GM18873 (cell line): ENCODE data around the gene PLIN5.
"Not testable (repeated sequence)": the region's sequence is repeated elsewhere in the genome, so short reads cannot be mapped to it uniquely, and the experiment has no call there.

Experiments
- ATAC-seq: cut with Tn5 transposase; IDR thresholded peaks from one replicate; pipeline ENCODE4 v1.9.1; 2021; ENCODE audit warnings: mild to moderate bottlenecking, moderate library complexity, moderate number of reproducible peaks; ENCODE audit not compliant: unreplicated experiment, low FRiP score

Gene PLIN5

DNA sequence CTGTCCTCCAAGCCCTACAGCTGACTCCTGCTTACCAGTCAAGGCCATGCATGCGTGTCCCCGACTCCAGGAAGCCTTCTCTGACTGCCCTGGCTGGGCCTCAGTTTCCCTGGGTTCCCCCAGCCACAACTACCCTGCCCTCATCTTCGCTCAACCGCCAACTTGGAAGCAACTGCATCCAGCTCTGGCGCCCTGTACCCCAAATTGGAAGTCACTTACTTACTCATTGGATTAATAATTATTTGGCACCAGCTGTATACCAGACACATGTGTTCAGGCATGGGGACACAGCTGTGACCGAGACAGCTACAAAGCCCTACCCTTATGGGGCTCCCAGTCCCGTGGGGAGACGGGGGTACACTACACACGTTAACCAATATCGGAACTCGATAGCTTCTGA, 35.4 kb upstream of the PLIN5 start:
- ATAC-seq = no peak

DNA sequence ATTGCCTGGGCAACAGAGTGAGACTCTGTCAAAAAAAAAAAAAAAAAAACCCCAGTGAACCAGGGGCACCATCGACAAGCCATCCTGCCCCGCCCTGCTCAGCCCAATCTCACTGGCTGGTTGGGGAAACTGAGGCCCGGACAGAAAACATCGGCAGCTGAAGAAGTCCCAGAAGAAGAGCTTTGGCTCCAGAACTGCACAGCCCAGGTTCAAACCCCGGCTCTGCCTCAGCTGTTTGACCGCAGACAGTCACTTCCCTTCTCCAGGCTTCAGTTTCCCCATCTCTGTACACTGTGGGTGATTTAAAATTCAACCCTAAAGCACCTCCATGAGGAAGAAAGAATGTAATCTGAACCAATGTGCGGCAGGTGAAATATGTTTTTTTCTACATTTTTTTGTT, 33.9 kb upstream of the PLIN5 start:
- ATAC-seq = no peak

DNA sequence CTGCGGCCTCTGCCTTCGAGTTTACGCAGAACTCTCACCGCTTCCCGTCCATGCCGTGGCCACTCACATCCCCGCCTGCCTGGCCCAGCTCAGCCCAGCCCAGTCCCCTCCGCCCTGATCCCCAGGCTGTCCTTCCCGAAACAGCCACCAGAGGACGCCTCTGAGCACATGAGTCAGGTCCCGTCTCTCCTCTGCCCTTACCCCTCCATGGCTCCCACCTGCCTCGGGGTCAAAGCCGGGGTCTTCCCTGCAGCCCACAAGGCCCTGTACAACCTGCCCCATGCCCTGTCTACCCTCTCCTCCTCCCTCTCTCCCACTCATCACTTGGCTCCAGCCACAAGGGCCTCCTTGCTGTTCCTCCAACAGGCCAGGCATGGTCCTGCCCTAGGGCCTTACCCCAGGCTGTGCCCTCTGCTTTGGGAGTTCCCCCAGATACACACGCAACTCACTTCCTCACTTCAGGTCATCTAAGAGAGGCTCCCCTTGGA, 32.6 kb upstream of the PLIN5 start:
- no peak for ATAC-seq

DNA sequence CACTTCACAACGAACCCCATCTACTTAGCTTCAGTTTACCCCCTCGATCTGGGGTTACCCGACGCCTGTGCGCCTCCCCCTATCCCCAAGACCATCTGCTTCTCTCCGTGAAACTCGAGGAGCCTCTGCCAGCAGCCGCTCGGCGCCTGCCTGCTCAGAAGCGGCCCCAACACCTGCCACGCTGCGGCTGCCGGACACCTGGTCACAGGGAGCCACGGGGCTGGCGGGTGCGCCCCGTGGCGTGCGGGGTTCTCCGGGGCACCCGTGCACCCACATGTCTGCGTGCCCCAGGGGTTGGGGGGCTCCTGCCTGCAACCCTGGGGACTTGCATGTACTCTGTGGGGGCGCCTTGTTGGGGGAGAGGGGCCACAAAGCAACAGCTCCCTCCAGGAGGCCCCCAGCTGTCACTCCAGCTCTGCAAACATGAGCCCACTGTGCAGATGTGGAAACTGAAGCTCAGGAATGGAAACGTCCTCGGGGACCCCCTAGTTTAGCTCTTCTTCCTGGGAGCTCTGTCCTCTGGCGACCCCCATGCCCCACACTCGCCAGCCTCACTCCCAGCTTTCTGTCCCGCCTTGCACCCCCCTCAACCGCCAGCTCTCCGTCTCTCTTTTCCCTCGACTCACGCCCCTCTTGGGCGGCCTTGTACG, 31.5 kb upstream of the PLIN5 start:
- no peak for ATAC-seq

DNA sequence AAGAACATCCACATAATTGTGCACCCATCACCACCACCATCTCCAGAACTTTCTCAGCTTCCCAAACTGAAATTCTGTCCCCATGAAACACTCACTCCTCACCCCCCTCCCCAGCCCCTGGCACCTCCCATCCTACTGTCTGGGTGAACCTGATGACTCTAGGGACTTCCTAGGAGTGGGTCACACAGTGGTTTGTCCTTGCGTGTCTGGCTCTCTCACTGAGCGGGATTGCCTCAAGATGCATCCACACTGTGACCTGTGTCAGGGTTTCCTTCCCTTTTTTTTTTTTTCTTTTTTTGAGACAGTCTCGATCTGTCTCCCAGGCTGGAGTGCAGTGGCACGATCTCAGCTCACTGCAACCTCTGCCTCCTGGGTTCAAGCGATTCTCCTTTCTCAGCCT, 28.5 kb upstream of the PLIN5 start:
- not testable (repeated sequence) for ATAC-seq

DNA sequence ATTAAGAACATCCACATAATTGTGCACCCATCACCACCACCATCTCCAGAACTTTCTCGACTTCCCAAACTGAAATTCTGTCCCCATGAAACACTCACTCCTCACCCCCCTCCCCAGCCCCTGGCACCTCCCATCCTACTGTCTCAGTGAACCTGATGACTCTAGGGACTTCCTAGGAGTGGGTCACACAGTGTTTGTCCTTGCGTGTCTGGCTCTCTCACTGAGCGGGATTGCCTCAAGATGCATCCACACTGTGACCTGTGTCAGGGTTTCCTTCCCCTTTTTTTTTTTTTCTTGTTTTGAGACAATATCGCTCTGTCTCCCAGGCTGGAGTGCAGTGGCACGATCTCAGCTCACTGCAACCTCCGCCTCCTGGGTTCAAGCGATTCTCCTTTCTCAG, 27.1 kb upstream of the PLIN5 start:
- not testable (repeated sequence) for ATAC-seq

DNA sequence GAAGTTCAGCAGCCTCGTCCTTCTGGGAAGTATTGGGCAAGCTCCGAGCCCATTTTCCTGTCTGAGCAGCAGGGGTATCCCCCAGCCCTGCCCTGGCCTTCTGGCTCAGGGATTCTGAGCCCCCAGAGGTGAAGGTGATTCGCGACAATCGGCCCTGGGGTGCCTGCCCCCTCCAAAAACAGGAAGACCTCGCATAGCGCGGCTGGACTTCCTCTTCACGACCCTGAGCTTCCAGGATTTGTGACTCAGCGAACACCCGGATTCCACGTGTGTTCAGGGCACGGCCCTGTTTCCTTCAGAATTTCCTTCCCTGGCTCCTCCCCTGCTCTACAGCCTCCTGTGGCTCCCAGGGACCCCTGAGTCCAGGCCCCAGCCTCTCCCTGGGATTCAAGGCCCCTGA, 24.5 kb upstream of the PLIN5 start, which contains the start of gene SEMA6B:
Gene SEMA6B (minus strand): TSS at position 116 of the 400 bp plus-strand sequence. CDS start 1,227 bp downstream, outside the sequence.
- ATAC-seq = no peak

DNA sequence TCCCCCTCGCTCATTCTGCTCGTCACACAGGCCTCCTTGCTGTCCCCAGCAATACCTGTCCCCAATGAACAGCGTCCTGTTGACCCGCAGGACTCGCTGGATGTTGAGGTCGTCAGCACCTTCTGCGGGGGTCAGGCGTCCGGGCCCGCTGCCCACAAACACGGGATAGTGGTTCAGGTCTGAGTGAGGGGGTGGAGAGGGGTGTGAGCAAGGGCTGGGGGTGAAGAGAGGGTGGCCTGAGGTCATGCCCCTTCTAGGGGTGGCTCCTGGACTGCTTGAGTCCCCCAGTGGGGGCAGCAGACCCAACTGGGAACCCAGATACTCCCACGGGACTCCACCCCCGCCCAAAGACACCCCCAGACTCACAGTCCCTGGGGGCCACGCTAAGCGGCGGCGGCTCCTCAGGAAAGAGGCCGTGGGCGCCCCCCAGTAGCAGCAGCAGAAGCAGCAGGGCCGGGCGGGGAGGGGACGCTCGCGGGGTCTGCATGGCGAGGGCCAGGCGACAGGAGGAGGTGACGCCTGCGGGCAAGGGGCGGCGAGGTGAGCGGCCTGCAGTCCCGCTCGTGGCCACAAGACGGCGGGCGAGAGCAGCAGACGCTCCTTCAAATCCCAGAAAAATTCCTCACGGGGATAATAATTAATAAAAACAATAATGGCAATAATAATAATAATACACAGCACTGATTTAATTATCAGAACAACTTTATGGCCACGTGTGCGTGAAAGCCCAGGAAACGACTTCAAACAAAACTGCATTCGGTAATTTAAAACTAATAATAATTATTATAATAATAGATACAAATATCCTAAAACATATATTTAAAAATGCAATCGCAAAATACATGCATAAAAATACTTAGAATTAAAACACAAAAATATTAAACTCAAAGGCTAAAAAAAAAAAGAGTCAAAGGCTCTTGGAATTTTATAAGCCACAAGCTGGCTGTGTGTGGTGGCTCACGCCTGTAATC, 23.2 kb upstream of the PLIN5 start:
- no peak for ATAC-seq

DNA sequence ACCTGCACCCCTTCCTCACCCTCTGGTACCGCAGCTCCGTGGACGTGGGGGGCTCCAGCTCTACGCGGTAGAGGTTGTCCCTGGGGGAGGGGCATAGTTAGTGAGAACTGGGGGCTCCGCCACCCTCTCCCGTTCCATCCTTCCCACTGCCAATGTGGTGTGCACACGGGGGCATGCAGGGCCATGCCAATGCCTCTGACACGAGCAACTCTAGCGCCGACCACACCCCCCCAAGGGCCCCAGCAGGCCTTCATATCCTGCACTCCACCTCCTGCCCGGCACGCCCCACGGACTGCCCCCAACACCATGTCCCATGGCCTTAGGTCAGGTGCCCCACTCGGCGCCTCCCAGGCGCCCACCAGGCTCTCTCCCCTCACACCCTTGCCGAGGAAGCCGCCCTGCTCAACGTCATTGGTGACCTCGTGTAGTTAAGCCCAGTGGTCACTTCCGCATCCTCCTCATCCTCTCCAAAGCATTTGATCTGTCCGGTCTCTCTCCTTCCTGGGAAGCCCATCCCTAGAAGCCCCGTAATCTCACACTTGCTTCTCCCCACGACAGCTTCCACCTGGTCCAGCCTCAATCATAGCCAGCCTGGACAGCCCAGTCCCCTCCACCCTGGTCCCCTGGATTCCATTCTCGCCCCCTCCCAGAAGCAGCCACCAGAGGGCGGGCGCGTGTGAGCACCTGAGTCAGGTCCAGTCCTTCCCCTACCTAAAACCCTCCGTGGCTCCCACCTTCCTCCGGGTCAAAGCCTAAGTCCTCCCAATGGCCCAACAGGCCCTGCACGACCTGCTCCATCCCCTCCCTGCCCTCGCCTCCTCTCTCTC, 22.3 kb upstream of the PLIN5 start:
- no peak for ATAC-seq

DNA sequence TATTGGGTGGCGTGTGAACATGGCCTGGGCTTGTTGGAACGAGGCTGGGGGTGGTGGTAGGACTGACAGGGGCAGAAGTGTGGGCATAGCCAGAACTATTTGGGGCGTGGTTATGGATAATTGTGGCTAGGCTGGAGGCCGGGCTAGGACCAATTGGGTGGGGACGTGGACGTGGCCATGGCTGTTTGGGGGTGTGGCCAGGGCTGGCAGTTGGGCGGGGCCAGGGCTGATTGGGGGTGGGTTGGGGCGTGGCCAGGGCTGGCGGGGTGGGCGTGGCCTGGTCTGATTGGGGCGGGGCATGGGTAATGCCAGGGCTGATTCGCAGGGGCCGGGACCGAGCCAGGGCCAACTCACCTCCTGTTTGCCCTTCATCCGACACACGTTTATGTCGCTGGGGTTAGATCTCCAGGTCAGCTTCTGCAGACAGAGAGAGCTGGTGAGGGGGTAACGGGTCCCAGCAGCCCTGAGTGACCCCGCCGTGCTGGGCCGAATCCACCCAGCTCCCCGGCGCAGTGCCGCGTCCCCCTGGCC, 21.6 kb upstream of the PLIN5 start:
- no peak for ATAC-seq

DNA sequence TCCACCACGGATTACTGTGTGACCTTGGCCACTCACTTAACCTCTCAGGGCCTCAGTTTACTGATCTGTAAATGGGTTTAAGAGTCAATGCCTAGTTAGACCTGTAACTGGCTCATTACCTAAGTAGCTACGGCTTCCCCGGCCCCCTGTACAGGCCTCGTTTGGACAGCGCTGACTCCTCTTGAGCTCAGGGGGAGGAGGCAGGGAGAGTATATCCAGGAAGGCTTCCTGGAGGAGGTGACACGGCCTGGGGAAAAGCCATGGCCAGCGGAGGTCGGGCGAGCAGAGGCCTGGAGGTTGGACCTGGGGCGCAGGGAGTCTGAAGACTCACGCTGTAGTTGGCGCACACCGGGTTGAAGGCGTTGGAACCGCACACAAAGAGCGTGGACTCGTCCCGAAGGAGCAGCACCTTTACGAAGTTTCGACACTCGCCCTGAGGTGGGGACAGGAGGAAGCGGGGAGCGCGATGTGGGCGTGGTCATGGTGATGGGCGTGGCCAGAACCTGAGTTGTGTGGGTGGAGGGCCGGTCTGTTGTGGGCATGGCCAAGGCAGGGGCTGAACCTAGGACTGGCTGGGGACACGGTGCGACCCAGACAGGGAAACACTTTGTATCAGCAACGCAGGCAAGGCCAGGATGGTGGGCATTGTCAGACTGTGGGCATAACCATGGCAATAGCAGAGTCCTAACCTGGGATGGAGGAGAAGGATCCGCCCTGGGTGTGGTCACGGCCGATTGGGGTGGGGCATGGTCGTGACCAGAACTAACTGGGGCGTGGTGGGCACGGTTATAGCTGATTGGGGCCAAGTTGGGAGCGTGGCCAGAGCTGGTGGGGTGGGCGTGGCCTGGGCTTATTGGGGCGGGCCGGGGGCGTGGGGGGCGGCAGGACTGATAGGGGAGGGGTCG, 20.9 kb upstream of the PLIN5 start:
- no peak for ATAC-seq

DNA sequence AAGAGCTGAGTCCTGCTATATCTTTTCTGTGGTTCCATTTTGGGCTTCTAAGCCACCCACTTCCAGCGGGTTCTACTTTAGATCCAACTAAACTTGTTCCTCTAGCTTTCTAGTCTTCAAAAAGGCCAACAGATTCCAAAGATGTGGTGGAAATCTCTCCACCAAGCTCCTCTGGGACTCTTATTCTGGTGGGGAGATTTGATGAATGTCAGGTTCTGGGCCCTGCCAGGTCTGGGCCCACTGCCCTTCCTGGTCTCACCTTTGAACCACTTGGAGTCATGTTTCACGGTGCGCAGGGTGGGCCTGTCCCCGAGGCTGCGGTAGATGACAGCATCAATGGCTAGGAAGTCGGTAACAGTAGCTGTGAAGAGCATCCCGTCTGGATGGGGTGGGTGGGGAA, 19.7 kb upstream of the PLIN5 start:
- no peak for ATAC-seq

DNA sequence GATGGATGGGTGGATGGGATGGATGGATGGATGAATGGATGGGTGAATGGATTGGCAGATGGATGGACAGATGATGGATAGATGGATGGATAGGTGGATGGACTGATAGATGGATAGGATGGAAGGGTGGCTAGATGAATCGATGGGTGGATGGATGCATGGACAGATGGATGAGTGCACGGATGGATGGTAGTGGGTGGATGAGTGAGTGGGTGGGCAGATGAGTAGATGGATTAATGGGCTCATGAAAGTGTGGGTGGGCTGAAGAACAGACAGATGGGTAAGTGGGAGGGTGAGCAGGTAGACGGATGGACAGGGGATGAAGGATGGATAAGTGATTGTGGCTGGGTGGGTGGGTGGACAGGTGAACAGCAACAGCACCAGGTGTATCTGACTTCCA, 18.8 kb upstream of the PLIN5 start:
- no peak for ATAC-seq

DNA sequence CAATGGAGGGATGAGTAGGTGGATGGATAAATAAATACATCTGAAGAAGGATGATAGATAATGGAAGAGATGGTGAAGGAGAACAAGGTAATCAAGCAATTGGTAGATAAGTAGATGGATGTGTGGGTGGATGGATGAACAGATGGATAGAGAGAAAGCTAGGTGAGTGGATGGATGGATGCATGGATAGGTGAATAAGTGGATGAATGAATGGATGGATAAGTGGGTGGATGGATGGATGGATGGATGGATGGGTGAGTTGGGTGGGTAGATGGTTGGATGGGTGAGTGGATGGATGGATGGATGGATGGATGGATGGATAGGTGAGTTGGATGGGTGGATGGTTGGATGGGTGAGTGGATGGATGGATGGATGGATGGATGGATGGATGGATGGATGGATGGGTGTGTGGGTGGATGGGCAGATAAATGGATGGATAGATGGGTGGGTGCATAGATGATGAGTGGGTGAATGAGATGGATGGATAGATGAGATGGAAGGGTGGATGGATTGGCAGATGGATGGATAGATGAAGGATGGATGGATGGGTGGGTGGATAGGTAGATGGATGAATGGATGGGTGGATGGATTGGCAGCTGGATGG, 18.2 kb upstream of the PLIN5 start:
- ATAC-seq = no peak

DNA sequence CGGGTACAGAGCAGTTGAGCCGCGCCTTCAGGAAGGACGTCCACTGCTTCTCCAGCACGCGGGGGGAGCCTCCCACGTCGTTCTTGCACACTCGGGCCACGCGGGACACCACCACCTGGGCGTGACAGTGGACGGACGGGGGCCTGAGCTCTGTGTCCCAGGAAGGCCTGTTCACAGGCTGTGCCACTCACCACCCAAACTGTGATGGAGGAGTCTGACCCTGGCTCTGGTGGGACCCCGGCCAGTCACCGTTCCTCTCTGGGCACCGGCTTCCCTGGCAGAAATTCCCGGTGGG, 17.4 kb upstream of the PLIN5 start:
- ATAC-seq = no peak

DNA sequence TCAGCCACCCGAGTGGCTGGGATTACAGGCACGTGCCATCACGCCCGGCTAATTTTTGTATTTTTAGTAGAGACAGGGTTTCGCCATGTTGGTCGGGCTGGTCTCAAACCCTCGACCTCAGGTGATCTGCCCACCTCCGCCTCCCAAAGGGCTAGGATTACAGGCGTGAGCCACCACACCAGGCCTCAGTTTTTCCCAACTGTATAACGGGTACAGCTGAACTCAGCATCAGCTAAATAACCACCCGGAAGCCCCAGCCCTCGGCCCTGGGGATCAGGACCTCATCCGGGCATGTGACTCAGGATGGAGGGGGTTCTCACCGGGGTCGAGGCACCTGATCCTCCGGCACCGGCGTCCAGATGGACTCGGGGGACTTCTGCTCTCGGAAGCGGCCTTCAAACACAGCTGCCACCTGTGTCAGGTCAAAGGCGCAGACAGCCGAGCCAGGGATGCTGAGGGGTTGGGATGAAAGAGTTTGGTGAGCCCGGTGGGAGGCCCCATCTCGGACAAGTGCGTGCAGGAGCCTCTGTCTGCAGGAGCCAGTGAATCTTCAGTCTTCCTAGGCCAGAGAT, 15.5 kb upstream of the PLIN5 start:
- ATAC-seq = no peak

DNA sequence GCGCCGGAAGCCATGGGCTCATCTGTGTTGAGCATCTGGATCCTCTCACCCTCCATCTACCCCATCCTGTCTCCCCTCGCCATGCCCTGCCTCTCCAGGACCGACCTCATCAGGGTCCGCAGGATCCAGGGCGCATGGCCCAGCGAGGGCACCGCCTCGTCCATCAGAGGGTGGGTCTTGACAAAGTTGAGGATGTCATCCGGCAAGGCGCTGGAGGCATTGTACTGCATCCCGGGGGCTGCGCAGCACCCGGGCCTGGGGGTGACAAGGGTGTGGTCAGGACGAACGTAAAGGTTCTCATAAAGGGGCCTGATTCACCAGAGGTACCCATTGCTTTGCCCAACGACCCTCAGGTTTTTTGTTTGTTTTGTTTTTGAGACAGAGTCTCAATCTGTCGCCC, 15.0 kb upstream of the PLIN5 start:
- ATAC-seq = no peak

DNA sequence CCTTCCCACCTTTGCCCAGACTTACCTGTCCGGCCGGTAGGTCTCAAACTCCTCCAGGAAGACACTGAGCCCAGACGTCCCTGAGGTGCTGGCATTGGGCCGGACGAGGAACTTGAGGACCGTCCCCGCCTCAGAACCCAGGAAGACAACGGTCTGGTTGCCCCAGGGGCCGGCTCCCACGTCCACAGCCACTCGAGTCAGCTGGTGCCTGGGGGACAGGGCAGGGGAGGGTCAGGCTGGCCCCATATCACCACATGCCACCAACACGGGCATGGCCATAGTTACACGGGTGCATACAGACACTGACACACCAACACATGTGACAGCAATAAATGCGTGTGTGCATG, 13.2 kb upstream of the PLIN5 start:
- ATAC-seq = no peak
